CD4-positive, alpha-beta T cell treated with Interleukin-17A for 4 hours (primary cell): Measurements from ENCODE around the gene ETFDH.
A peak's percentile ranks its signal among the peaks of the same experiment; 100 is the strongest.
"Not testable (repeated sequence)": the region's sequence is repeated elsewhere in the genome, so short reads cannot be mapped to it uniquely, and the experiment has no call there.

Source experiments
- DNase-seq: peaks from one replicate; pipeline ENCODE4 v3.0.0-alpha.2; 2020; ENCODE audit warnings: mixed read lengths

The ETFDH gene

DNA sequence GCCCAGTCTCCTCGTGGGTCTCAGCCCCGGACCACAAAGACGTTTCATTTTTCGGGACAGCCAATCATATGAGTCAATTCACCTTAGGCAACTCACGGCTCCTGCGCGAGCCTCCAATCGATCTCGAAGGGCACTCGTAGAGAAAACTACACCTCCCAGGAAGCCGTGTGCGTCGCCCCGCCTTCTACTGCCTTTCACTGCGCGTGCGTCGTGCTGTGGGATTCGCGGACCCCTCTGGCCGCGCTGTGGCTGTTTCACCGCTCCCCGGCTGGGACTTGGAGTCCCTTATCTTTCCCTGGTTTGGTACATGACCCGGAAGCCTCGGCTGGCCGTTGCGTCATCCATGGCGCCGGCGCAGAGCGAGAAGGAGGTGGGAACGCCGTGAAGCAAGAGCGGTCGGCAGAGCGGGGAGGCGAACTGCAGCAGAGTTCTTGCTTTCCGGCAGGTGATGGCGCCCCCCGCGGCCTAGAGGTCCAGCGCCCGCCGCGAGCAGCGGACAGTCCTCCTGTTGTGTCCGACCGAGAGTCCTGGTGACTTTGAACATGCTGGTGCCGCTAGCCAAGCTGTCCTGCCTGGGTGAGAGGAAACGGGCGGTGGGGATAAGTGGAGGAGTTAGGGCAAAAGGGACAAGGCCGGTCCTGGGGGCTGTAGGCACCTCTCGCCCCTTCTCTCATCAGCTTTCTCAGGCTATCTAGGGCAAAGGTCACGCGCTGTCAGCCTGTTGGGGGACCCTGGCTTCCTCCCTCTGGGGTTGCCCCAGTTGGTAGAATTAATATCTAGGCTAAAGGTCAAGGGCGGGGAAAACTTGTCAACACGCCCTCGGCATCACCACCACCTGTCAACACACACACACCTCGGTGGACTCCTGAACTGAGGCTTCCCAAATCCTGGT, at the start of gene ETFDH:
TSS of gene ETFDH (plus strand) at position 382 of the 892 bp plus-strand sequence. CDS start at position 543, 161 bp downstream.
- DNase-seq = peak; percentile 98

DNA sequence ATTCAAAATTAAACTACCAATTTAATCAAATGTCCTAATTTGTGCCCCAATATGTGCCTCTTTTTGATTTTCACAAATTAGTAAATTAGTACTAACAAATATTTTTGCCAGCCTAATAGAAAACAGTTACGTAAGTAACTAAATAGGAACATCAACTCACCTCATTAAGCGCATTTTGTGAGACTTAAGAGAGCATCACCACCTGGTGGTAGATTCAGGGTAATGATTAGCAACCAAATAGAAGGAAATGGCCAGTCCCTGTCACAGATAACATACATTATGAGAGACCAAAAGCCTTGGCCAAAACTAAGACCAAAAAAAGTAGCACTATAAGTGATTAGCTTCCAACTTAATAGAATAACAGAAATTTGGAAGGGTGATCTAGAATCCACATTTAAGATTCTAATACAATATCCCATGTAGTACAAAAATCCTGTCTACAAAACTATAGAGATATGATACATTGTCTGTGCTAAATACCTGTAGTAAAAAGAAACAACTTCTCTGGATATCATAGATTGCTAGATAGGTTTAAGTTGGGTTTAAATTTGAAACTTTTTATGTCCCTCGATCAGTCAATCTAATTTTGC, 47.1 kb upstream of the ETFDH start:
- no peak for DNase-seq

DNA sequence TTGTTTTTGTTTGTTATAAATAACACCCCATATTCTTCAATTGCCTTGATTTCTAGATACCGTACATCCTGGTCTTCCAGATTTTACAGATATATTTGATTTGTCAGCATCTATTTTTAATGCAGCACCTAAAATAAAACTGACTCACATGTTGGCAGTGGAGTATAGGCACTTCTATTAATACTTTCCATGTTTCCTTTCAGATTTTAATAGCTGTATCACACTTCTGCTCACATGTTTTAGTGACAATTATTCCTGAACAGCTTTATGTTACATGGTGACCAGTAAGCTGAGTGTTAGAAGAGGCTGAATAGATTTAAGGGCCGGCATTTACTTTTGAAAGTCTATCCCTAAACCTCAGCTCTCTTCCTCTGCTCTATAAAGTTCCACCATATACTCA, 46.6 kb upstream of the ETFDH start:
- DNase-seq = no peak

DNA sequence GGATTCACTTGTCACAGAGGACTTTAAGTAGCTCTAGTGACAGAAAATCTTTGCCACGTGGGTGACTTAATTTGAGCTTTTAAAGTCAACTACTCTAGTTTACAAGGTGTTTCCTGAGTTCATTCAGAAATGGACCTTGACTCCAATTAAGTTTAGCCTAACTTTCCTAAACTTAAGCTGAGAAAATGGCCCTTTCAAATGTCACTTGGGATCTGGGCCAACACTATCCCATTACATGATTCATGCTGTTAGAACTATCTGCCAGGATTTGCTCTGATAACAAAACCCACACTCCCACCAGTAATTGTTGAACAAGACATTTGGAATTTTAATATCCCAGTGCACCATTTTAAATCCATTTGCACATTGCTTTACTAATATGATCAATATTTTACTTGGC, 41.2 kb upstream of the ETFDH start:
- no peak for DNase-seq

DNA sequence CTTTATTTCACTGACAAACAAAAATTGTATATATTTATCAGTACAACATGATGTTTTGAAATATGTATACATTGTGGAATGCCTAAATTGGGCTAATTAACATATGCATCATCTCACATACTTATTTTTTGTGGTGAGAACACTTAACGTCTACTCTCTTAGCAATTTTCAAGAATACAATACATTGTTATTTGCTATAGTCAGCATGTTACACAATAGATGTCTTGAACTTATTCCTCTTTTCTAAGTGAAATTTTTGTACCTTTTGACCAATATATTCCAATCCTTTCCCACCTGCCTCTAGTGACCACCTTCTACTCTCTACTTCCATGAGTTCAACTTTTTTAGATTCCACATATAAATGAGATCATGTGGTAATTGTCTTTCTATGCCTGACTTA, 35.5 kb upstream of the ETFDH start:
- DNase-seq = no peak

DNA sequence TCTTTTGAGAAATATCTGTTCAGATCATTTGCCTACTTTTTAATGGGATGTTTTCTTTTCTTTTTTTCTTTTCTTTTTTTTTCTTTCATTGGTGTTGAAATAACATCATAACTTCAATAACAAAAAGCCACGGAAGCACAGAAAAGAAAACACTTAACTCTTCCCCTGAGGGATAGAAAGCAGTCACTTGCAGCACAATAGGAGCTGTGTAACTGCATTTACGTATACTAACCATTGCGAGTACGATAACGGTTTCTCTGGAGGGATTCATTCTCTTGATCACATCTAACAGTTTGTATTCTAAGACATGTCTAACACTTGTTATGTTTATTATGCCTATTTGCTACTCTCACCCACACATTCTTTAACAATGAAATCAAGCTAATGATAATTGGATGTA, 27.7 kb upstream of the ETFDH start:
- DNase-seq = no peak

DNA sequence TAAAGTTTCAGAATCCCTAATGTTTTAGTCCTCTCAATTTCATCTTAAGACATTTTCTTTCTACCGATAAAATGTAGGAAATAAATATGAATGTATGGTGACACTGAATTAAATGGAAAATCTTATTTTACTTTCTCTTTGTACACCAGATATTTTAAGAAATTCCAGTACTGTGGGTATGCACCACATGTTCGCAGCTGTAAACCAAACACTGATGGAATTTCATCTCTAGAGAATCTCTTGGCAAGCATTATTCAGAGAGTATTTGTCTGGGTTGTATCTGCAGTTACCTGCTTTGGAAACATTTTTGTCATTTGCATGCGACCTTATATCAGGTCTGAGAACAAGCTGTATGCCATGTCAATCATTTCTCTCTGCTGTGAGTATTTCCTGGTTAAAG, 27.3 kb upstream of the ETFDH start:
- no peak for DNase-seq

DNA sequence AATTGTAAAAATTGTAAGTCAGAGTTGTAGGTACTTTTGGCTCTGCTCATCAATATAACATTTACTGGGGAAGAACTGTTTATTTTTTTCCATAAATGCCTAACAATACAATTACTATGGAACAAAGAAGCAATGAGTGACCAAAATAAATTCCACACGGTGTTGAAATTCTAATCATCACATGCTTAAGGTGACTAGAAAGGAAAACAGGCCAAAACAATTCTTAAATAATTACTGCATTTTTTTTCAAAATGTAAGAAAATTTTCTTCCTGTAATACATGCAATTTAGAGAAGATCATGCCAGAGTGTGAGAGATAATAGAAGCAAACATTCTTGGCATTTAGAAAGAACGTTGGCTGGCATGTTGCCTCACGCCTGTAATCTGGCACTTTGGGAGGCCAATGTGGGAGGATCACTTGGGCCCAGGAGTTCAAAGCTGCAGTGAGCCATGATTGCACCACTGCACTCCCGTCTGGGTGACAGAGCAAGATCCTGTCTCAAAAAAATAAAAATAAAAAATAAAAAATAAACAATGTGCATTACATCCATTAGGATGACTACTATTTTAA, 22.9 kb upstream of the ETFDH start:
- DNase-seq = no peak

- no peak for DNase-seq
Measured at GRCh38 chr4:158652920-158653319, 19.2 kb upstream of the ETFDH start.

- DNase-seq = no peak
Measured at GRCh38 chr4:158656439-158656838, 15.7 kb upstream of the ETFDH start.

DNA sequence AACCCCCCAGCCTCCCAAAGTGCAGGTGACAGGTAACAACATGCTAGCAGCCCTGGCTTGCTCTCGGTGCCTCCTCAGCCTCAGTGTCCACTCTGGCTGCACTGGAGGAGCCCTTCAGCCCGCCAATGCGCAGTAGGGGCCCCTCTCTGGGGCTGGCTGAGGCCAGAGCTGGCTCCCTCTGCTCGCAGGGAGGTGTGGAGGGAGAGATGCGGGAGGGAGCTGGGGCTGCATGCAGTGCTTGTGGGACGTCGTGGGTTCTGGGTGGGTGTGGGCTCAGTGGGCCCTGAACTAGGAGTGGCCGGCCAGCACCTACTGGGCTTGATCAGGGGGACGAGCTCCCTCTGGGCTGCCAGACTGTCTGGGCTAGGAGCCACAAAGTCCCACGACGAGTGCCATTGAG, 14.8 kb upstream of the ETFDH start:
- no peak for DNase-seq

GRCh38 chr4:158663255-158663654, 8.8 kb upstream of the ETFDH start:
- DNase-seq = not testable (repeated sequence)

DNA sequence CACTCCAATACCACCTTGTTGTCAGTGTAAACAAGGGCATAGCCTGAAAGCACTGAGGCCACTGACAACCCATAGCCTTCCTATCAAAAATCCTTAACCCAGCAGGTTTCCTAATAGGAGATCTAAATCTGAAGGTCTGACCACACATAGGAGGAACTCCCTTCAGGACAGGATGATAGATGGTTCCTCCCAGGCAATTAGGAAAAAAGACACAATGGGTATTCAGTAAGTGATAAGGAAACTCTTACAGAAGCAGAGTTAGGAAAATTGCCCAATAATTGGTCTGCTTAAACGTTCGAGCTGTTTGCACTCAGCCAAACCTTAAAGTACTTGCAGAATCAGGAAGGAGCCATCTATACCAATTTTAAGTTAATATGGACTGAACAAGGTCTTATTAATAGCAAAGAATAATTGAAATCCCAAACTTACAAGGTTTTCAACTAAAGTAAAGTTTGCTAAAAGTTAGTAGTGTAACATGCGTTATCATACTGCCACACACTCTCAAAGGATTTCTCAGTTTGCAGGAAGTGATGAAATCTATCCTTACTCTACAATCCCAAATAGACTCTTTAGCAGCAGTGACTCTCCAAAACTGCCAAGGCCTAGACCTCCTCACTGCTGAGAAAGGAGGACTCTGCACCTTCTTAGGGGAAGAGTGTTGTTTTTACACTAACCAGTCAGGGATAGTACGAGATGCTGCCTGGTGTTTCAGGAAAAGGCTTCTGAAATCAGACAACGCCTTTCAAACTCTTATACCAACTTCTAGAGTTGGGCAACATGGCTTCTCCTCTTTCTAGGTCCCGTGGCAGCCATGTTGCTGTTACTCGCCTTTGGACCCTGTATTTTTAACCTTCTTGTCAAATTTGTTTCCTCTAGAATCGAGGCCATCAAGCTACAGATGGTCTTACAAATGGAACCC, 8.1 kb upstream of the ETFDH start:
- not testable (repeated sequence) for DNase-seq

DNA sequence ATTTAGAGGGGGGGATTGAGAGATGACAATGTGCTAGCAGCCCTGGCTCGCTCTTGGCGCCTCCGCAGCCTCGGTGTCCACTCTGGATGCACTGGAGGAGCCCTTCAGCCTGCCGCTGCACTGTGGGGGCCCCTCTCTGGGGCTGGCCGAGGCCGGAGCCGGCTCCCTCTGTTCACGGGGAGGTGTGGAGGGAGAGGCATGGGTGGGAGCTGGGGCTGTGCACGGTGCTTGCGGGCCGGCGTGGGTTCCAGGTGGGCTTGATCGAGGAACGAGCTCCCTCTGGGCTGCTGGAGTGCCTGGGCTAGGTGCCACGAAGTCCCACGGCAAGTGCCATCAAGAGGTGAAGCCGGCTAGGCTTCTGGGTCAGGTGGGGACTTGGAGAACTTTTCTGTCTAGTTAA, 7.3 kb upstream of the ETFDH start:
- DNase-seq = no peak

DNA sequence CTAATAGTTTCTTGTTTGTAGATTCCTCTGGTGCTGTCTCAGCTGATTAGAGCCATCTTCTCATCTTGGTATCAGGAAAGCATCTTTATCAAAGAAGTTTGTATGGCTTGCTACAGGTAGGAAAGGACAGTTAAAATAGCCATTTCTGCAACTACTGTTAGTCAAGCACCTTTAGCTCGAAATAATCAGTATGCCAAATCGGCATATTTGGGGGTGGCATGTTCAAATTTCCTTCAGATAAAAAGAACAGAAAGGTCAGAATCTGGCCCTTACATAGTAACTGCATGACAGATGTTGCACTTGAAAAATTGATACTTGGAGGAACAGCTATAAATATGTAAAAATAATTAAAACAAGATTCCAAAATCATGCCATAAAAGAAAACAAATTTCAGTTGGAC, 5.2 kb upstream of the ETFDH start:
- DNase-seq = no peak

DNA sequence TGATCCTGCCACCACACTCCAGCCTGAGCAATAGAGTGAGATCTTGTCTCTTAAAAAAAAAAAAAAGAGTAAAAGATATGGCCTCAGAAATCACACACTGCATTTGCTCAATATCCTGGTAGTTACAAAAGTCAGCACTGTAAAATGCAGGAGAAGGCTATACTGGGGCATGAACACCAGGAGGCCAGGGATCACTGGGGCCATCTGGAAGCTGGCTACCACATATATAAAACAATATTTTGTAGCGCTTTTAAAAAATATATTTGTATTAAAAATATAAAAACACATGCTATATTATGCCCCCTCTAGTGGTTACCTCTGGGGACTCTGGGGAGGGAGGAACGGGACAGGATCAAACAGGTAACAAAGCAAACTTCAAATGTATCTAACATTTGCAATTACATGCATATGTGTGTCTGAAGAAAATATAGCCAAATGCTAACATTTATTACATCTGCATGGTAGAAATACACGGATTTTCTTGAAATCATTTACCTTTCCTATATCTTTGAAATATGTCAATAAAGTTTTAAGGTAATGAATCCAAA, 4.4 kb upstream of the ETFDH start:
- peak; percentile 18 for DNase-seq

- DNase-seq = no peak
Measured at GRCh38 chr4:158669310-158669709, 2.8 kb upstream of the ETFDH start.

DNA sequence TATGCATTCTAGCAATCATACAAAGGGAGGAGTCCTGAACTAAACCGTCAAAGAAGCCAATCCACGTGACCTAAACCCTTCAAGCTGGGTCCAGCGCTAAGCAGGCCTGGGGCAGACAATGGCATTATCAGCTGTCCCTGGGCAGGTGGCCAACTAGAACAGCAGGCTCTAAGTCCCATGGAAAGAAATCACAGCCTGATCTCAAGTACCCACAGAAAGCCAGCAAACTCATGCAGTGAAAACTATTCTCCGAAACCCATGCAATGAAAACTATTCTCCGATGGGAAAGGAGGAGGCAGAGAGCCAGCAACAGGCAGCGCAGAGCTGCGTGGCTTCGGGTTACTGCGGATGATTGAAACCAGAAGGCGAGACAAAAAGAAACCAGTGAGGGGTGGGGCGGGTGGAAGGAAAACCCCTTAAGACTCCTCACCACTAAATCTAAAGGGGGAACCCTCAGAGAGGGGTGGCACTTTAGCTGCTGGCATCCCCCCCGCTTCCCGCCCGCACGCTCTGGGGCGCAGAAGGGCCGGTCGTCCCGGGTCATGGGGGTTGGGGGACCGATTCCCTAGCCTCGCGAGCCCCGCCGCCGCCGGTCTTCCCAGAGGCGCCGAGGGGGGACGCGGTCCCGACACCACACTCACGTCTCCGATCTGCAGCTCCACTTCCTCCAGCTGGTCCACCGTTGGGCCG, 976 bp upstream of the ETFDH start:
- peak; percentile 45 for DNase-seq

- DNase-seq = no peak
Measured at GRCh38 chr4:158671665-158671914, 506 bp upstream of the ETFDH start, which contains the start of gene C4orf46. Gene C4orf46, minus strand, starts transcription at chr4:158671887. Its CDS starts 86 bp downstream, at chr4:158671801.

GRCh38 chr4:158673633-158674032, 1.5 kb downstream of the ETFDH start:
- DNase-seq = no peak

- no peak for DNase-seq
Measured at GRCh38 chr4:158676076-158676475, 4.0 kb downstream of the ETFDH start.

DNA sequence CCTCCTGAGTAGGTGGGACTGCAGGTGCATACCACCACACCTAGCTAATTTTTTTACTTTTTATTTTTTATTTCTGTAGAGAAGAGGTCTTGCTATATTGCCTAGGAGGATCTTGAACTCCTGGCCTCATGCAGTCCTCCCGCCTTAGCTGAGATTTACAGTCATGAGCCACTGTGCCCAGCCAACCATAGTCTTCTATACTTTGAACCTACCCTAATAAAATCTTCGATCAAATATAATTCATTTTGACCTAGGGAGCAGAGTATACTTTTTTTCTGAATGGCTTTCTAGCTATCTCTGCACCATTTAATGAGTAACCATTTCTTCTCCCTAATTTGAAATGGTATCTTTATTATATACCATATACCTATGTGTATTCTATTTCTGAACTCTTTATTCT, 6.7 kb downstream of the ETFDH start:
- DNase-seq = no peak
